LNCAP (cell line): ENCODE data around the gene MEGF6.

Experiments used
- CTCF ChIP-seq: fragments of 450-650 bp; IDR thresholded peaks from 2 replicates; pipeline ENCODE4 v1.5.1; 2017; ENCODE audit warnings: mild to moderate bottlenecking

MEGF6 gene

GRCh38 chr1:3614755-3615742 is 3.7 kb upstream of the MEGF6 start:
- peak; percentile 82 for TF ChIP-seq CTCF

- no peak for TF ChIP-seq CTCF
These were observed 815 bp upstream of the MEGF6 start for GRCh38 chr1:3612123-3612522.

- TF ChIP-seq CTCF: no peak
These were observed 660 bp downstream of the MEGF6 start for GRCh38 chr1:3610527-3611169.

GRCh38 chr1:3609769-3610526 is 1.4 kb downstream of the MEGF6 start:
- TF ChIP-seq CTCF: no peak

GRCh38 chr1:3609016-3609768 is 2.1 kb downstream of the MEGF6 start:
- no peak for TF ChIP-seq CTCF

GRCh38 chr1:3608154-3608553 is 3.2 kb downstream of the MEGF6 start:
- no peak for TF ChIP-seq CTCF

GRCh38 chr1:3607703-3608065 is 3.6 kb downstream of the MEGF6 start:
- no peak for TF ChIP-seq CTCF
